ENCODE measurements around the gene GARRE1. TPM values are rescaled to one million over a fixed set of nuclear protein-coding genes. Genes with fewer than 3 reads are reported as not detected.
A peak's percentile ranks its signal among the peaks of the same experiment; 100 is the strongest.
"Not testable (repeated sequence)": the region's sequence is repeated elsewhere in the genome, so short reads cannot be mapped to it uniquely, and the experiment has no call there.

Gene GARRE1
- total RNA-seq, 1 experiment from 2014 or later, result 14.3 TPM

- DNase-seq (ENCODE audit: low read depth, low spot score), result peak; percentile 74
- in situ Hi-C loops (cut with HindIII; ENCODE audit: low pct_unique_long_range_greater_than_20kb, low sequenced_read_pairs), result no loop called here
Observed at GRCh38 chr19:34274827-34275625, 20.7 kb downstream of the GARRE1 start.

DNA sequence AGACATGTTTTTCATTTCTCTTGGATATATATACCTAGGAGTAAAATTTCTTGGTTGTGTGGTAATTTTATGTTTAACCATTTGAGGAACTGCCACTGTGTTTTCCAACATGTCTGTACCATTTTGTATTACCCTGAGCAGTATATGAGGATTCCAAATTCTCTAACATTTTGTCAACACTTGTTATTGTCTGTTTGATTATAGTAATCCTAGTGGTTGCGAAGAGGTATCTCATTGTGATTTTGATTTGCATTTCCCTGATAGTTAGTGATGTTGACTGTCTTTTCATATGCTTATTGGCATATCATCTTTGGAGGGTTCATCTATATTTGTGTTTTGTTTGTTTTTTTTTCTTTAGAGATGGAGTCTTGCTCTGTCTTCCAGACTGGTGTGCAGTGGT lies 21.4 kb downstream of the GARRE1 start:
- no peak for DNase-seq (ENCODE audit: low read depth, low spot score)
- in situ Hi-C loops (cut with HindIII; ENCODE audit: low pct_unique_long_range_greater_than_20kb, low sequenced_read_pairs), result no loop called here

GRCh38 chr19:34276614-34277013 lies 22.3 kb downstream of the GARRE1 start:
- in situ Hi-C loops (cut with HindIII; ENCODE audit: low pct_unique_long_range_greater_than_20kb, low sequenced_read_pairs), result no loop called here
- peak; percentile 49 for DNase-seq (ENCODE audit: low read depth, low spot score)

DNA sequence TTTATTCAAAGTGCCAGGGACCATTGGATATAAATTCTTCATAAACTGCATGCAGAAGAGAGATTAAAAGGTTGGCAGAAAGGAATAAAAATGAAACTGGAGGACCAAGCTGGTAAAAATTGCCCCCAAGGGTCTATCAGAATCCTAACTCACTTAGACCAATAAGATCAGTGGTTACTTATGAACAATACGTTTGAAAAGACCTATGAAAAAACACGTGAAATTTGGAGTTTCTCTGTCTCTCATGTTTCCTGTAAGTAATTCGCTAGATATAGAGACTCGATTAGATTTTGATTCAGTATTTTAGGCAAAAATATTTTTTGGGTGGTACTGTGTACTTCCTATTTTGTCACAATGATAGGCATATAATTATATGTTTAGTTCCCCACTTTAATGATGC lies 22.9 kb downstream of the GARRE1 start:
- DNase-seq (ENCODE audit: low read depth, low spot score), result no peak
- in situ Hi-C loops (cut with HindIII; ENCODE audit: low pct_unique_long_range_greater_than_20kb, low sequenced_read_pairs), result no loop called here

- DNase-seq (ENCODE audit: low read depth, low spot score), result no peak
- in situ Hi-C loops (cut with HindIII; ENCODE audit: low pct_unique_long_range_greater_than_20kb, low sequenced_read_pairs), result no loop called here
Observed at GRCh38 chr19:34278783-34279182, 24.4 kb downstream of the GARRE1 start.

DNA sequence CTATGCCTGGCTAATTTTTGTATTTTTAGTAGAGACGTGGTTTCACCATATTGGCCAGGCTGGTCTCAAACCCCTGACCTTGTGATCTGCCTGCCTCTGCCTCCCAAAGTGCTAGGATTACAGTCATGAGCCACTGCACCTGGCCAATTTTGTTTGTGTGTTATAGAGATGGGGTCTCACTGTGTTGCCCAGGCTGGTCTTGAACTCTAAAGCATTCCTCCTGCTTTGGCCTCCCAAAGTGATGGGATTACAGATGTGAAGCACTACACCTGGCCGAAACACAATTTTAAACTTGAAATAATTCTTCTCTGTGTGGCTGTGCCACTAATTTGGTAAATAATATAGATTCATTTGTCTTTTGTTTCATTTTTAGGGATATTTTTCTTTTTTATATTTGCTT lies 27.1 kb downstream of the GARRE1 start:
- DNase-seq (ENCODE audit: low read depth, low spot score); in situ Hi-C loops (cut with HindIII; ENCODE audit: low pct_unique_long_range_greater_than_20kb, low sequenced_read_pairs): not testable (repeated sequence)

DNA sequence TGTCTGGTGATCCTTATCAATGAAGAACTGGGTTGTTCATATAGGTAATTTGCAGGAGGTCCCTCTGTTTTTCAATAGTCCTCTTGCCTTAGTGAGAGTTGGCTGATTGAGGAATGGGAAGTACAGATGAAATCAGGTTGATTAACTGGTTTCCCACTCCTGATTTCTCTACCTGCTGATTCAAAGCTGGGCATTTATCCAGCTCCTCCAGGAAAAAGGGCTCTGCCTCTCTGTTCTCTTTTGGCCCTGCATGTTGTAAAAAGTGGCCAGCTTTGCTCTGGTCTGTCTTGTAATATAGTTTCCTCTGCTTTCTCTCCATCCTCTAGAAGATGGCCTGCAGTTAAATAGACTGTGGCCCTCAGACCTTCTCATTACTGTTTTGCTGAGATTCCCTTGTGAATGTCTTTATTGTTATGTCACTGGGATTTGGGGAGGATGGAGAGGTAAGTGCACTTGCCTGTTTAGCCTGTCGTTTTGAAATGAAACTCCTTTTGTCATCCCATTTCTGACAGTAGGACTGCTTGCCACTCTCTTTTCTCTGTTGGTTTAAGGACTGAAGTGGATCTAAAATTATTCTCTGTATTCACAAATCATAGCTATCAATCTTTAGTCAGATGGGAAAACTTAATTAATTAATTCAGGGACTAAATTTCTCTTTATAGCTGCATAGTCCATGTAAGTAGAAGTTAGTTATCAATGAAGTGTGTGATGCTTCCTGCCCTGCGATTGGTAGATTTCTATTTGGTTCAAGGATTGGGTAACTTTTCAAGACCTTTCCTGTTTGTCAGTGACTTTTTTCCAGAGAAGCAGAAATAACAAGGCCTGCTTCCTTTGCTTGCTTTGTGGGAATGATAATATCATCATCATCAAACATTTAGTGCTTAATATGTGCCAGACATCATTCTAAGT lies 28.5 kb downstream of the GARRE1 start:
- in situ Hi-C loops (cut with HindIII; ENCODE audit: low pct_unique_long_range_greater_than_20kb, low sequenced_read_pairs), result no loop called here
- DNase-seq (ENCODE audit: low read depth, low spot score), result no peak

- in situ Hi-C loops (cut with HindIII; ENCODE audit: low pct_unique_long_range_greater_than_20kb, low sequenced_read_pairs), result no loop called here
- no peak for DNase-seq (ENCODE audit: low read depth, low spot score)
Observed at GRCh38 chr19:34284505-34284904, 30.2 kb downstream of the GARRE1 start.

GRCh38 chr19:34287662-34288140 lies 33.3 kb downstream of the GARRE1 start:
- in situ Hi-C loops (cut with HindIII; ENCODE audit: low pct_unique_long_range_greater_than_20kb, low sequenced_read_pairs), result no loop called here
- no peak for DNase-seq (ENCODE audit: low read depth, low spot score)

DNA sequence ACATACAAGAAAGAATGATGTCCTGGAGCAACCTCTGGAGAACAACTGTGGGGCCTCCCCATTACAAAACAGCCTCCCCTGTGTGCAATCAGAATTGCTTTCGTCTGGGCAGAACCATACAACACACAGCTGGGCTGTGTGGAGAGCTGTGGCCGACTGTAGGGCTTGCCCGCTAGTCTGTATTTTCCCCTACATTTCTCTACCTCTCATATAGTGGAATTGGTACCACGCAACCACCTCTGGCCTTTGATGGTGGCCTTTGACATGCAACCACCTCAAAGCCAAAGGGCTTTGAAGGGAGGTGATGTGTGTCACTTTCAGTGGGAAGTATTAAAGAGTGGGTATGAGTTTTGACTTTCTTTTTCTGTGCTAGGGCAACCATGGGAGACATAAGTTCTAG lies 34.0 kb downstream of the GARRE1 start:
- DNase-seq (ENCODE audit: low read depth, low spot score), result no peak
- in situ Hi-C loops (cut with HindIII; ENCODE audit: low pct_unique_long_range_greater_than_20kb, low sequenced_read_pairs), result no loop called here

DNA sequence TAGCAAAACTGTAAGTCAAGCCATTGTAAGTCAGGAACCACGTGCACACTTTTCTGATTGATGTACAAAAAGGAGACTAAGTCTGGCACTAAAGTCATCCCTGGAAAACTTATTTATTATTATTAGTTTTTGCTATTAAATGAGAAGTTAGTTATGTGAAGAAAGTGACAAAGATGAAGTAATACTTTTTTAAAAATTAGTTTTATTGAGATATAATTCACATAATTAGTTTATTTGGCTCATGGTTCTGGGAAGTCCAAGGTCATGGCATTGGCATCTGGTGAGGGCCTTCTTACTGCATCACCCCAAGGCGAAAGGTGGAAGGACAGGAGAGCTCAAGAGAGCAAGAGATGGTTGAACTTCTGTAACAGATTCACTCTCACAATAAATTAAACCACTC lies 36.9 kb downstream of the GARRE1 start:
- in situ Hi-C loops (cut with HindIII; ENCODE audit: low pct_unique_long_range_greater_than_20kb, low sequenced_read_pairs), result no loop called here
- DNase-seq (ENCODE audit: low read depth, low spot score), result no peak

GRCh38 chr19:34295103-34295502 lies 40.7 kb downstream of the GARRE1 start:
- in situ Hi-C loops (cut with HindIII; ENCODE audit: low pct_unique_long_range_greater_than_20kb, low sequenced_read_pairs), result no loop called here
- no peak for DNase-seq (ENCODE audit: low read depth, low spot score)

DNA sequence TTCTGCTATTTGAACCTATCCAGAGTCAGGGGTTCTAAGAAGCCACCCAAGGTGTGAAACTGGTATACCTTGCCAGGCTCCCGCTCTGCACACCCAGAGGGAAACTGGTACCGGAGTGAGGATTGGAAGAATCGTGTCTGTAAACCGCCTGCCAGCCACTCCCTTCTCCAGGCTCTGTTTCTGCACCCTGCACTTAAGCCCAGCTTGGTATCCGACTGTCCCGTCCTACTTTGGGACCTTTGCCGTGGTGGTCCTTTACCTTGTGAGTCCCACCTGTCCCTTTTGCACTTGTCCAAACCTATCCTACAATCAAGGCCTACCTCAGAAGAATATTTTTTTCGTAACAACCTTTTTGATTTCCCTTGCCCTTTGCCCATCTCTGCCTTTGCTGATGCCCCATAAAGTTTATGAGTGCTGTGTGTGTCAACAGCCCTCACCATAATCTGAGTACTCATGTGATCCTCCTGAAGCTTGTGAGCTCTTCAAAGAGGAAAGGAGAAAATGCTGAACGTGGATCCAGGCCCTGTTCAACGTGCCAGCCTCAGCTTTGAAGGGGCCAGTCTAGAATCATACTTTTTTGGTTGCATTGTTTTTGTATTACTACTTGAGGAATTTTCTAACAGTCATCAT lies 44.7 kb downstream of the GARRE1 start:
- in situ Hi-C loops (cut with HindIII; ENCODE audit: low pct_unique_long_range_greater_than_20kb, low sequenced_read_pairs), result no loop called here
- DNase-seq (ENCODE audit: low read depth, low spot score), result no peak

GRCh38 chr19:34299576-34299975 lies 45.2 kb downstream of the GARRE1 start:
- DNase-seq (ENCODE audit: low read depth, low spot score), result no peak
- in situ Hi-C loops (cut with HindIII; ENCODE audit: low pct_unique_long_range_greater_than_20kb, low sequenced_read_pairs), result no loop called here

GRCh38 chr19:34300380-34300779 lies 46.0 kb downstream of the GARRE1 start:
- no peak for DNase-seq (ENCODE audit: low read depth, low spot score)
- in situ Hi-C loops (cut with HindIII; ENCODE audit: low pct_unique_long_range_greater_than_20kb, low sequenced_read_pairs), result no loop called here

DNA sequence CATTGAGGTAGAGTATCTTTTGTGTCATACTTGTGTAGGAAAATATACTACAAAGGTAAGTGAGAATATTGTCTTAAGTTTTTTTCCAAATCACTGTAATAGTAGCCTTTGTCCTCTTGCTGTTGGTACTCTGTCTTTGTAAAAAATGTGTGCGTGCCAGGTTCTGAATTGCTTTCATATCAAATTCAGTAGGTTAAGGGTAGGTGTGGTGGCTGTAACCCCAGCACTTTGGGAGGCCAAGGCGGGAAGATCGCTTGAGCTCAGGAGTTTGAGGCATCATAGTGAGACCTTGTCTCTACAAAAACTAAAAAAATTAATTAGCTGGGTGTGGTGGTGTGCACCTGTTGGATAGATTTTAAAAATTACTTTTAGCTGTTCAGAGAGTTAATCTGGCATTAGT lies 46.6 kb downstream of the GARRE1 start:
- in situ Hi-C loops (cut with HindIII; ENCODE audit: low pct_unique_long_range_greater_than_20kb, low sequenced_read_pairs), result no loop called here
- DNase-seq (ENCODE audit: low read depth, low spot score), result no peak

All from SK-MEL-5 (cell line).